ENCODE measurements around the gene NRROS.

Gene NRROS

GRCh38 chr3:196602673-196603072, 36.8 kb upstream of the NRROS start:
- POLR2A ChIA-PET: no interaction called here
- CTCF ChIA-PET: interaction anchor here (1.0 to 14.4 kb wide), 2 partner anchors 12 to 86 kb away, joined by 3 to 421 read pairs; no protein-coding TSS in a partner anchor
- TF ChIP-seq CTCF (IDR thresholded peaks at IDR 0.05; ENCODE audit: insufficient read depth, low read length, missing control alignments): no peak
- no peak for DNase-seq (ENCODE audit: low read depth, low spot score)
- H3K4me3 ChIP-seq (ENCODE audit: low read depth, low read length): no peak overlapping the region

GRCh38 chr3:196603683-196604082, 35.8 kb upstream of the NRROS start:
- no peak overlapping the region for H3K4me3 ChIP-seq (ENCODE audit: low read depth, low read length)
- no peak for TF ChIP-seq CTCF (IDR thresholded peaks at IDR 0.05; ENCODE audit: insufficient read depth, low read length, missing control alignments)
- CTCF ChIA-PET: interaction anchor here (1.0 to 14.4 kb wide), 2 partner anchors 14 to 85 kb away, joined by 4 to 421 read pairs; no protein-coding TSS in a partner anchor
- no peak for DNase-seq (ENCODE audit: low read depth, low spot score)
- POLR2A ChIA-PET: no interaction called here

- ChIA-PET POLR2A (no interaction called here), CTCF (interaction anchor here (1.4 to 14.4 kb wide), 2 partner anchors 72 to 84 kb away, joined by 3 to 421 read pairs; no protein-coding TSS in a partner anchor)
- no peak for DNase-seq (ENCODE audit: low read depth, low spot score)
- no peak for TF ChIP-seq CTCF (IDR thresholded peaks at IDR 0.05; ENCODE audit: insufficient read depth, low read length, missing control alignments)
- no peak overlapping the region for H3K4me3 ChIP-seq (ENCODE audit: low read depth, low read length)
Observed at GRCh38 chr3:196604548-196604947, 34.9 kb upstream of the NRROS start.

GRCh38 chr3:196608693-196609092, 30.8 kb upstream of the NRROS start:
- DNase-seq (ENCODE audit: low read depth, low spot score): no peak
- POLR2A ChIA-PET: no interaction called here
- CTCF ChIA-PET: interaction anchor here (0.6 to 14.4 kb wide), 23 partner anchors 9 to 360 kb away, joined by 3 to 421 read pairs (median 6); partner anchors contain the start of gene PIGZ
- no peak for TF ChIP-seq CTCF (IDR thresholded peaks at IDR 0.05; ENCODE audit: insufficient read depth, low read length, missing control alignments)
- H3K4me3 ChIP-seq (ENCODE audit: low read depth, low read length): no peak overlapping the region

- CTCF ChIA-PET: interaction anchor here (0.6 to 14.4 kb wide), 38 partner anchors 8 to 362 kb away, joined by 3 to 421 read pairs (median 5); partner anchors contain the start of gene PIGZ
- H3K4me3 ChIP-seq (ENCODE audit: low read depth, low read length): no peak overlapping the region
Observed at GRCh38 chr3:196609343-196609775, 30.1 kb upstream of the NRROS start.

More at GRCh38 chr3:196609343-196609775, 30.1 kb upstream of the NRROS start:
- POLR2A ChIA-PET: no interaction called here
- no peak for DNase-seq (ENCODE audit: low read depth, low spot score)
- peak; percentile 92 for TF ChIP-seq CTCF (IDR thresholded peaks at IDR 0.05; ENCODE audit: insufficient read depth, low read length, missing control alignments)
